NCI-H510A treated with DMSO at 0.1 percent for 48 hours (cell line): ENCODE data around the gene APOB.

Experiments used
- DNase-seq: peaks from one replicate; lab custom pipeline; 2025; lab: John Stamatoyannopoulos, UW

The APOB gene, protein sequence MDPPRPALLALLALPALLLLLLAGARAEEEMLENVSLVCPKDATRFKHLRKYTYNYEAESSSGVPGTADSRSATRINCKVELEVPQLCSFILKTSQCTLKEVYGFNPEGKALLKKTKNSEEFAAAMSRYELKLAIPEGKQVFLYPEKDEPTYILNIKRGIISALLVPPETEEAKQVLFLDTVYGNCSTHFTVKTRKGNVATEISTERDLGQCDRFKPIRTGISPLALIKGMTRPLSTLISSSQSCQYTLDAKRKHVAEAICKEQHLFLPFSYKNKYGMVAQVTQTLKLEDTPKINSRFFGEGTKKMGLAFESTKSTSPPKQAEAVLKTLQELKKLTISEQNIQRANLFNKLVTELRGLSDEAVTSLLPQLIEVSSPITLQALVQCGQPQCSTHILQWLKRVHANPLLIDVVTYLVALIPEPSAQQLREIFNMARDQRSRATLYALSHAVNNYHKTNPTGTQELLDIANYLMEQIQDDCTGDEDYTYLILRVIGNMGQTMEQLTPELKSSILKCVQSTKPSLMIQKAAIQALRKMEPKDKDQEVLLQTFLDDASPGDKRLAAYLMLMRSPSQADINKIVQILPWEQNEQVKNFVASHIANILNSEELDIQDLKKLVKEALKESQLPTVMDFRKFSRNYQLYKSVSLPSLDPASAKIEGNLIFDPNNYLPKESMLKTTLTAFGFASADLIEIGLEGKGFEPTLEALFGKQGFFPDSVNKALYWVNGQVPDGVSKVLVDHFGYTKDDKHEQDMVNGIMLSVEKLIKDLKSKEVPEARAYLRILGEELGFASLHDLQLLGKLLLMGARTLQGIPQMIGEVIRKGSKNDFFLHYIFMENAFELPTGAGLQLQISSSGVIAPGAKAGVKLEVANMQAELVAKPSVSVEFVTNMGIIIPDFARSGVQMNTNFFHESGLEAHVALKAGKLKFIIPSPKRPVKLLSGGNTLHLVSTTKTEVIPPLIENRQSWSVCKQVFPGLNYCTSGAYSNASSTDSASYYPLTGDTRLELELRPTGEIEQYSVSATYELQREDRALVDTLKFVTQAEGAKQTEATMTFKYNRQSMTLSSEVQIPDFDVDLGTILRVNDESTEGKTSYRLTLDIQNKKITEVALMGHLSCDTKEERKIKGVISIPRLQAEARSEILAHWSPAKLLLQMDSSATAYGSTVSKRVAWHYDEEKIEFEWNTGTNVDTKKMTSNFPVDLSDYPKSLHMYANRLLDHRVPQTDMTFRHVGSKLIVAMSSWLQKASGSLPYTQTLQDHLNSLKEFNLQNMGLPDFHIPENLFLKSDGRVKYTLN (N-terminal part only)

DNA sequence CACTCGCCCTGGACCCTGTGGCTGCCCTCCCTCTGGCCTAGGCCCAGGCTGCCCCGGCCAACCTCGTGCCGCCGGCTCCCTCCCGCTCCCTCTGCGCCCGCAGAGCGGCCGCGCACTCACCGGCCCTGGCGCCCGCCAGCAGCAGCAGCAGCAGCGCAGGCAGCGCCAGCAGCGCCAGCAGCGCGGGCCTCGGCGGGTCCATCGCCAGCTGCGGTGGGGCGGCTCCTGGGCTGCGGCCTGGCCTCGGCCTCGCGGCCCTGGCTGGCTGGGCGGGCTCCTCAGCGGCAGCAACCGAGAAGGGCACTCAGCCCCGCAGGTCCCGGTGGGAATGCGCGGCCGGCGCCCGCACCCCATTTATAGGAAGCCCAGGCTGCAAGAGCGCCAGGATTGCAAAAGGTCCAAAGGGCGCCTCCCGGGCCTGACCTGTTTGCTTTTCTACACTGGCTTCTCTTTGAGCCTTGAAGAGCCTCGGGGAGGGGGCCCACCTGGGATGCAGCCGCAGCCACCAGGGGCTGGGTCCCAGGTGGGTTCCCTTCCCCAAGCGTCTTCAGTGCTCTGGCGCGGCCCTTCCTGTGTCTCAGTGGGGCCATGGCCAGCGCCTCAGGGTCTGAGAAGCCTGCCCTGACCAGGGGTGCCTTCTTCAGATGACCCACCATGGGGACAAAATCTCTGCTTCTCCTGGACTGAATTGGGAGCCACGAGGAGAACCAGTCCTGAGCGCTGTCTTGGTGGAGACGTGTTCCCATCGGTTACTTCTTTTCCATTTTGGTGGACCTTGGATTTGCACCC, at the start of gene APOB:
APOB (minus strand) TSS at position 330 of the 789 bp plus-strand sequence; CDS start at position 202, 128 bp downstream.
- no peak for DNase-seq

DNA sequence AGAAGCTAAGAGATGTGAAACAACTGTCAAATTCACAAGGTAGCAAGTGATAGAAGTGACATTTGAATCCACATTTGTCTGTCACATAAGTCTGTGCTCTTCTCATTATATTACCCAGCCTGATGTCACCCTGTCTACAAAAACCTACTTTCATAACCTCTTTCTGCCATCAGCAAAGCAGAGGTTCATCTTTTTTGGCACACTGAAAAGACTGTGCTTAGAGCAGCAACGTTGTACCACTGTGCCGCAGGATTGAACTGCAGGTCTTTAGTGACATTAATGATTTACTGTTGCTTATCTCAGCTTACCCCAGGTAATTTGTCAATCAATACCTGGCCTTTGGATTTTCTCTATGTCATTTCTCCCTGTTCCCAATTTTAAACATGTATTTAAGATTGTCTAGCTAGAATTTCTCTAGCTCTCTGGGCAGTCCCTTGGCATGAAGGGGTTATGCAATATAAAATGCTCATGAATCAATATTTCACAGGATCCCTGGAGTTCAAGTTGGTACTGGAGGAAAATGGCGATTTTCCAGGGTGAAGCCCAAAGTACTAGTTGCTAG, 48.5 kb upstream of the APOB start:
- DNase-seq, result no peak

DNA sequence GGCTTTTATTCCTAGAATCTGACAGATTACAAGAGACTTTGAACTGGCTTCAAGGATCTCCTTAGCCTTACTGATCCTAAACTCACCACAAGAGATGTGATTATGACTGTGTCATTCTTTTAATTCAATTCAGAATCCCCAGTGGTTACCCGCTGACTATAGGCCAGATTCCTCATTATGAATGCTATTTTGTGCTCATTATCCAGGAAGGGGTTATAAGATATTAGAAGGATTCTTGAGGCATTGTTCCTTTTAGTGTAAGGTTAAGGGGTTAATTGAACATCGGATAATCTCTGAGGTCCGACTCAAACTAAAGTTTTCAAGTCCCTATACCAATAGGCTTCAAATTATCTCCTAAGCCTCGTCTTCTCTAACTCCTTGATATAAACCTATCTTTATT, 40.5 kb upstream of the APOB start:
- DNase-seq, result no peak

DNA sequence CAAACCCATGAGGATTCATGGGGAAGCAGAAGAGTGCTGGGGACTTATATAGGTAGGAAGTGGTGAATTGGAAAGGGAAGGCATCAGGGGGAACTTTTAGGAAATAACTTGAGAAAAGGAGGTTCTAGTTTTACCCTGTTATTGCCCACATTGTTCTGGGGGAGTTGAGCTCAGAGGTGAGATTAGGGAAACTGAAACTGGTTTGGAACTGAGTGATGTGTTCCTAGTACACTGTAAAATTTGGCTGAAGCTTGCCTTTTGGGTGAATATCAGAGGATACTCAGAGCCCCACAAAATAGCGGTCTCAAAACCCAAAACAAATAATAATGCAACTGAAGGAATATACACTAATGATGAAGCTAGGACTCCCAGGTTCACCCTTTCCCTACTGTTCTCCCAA, 39.6 kb upstream of the APOB start:
- no peak for DNase-seq

DNA sequence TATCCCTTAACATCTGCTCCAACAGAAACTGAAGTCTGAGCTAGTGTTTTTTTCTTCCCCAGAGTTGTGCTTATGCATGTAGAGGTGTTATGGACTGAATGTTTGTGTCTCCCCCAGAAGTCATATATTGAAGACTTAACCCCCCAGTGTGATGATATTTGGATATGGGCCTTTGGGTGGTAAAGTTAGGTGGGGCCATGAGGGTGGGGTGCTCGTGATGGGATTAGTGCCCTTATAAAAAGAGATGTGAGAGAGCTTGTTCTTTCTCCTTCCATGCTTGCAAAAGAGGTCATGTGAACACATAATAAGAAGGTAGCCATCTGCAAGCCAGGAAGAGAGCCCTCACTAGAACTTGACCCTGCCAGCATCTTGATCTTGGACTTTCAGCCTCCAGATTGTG, 34.4 kb upstream of the APOB start:
- no peak for DNase-seq

DNA sequence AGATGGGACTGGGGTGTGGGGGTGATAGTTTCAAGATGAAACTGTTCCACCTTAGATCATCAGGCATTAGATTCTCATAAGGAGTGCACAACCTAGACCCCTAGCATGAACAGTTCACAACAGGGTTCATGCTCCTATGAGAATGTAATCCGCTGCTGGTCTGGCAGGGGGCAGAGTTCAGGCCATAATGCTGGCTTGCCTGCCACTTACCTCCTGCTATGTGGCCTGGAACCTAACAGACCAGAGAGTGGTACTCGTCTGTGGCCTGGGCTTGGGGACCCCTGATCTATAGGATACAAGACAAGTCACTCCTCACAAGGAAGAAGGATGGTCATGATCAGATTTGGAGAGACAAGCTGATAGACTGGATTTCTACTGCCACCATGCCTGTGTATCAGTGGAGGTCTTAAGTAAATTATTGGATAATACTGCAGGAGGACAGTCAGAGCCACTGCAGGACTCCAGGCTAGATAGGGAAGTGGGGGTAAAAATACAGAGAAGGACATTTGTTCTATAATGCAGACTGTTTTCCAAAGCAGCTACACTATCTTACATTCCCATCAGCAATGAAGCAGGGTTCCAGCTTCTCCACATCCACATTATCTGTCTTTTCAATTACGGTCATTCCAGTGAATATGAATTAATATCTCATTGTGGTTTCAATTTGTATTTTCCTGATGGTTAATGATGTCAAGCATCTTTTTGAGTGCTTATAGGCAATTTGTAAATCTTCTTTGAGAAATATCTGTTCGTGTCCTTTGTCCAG, 28.8 kb upstream of the APOB start:
- DNase-seq, result no peak

DNA sequence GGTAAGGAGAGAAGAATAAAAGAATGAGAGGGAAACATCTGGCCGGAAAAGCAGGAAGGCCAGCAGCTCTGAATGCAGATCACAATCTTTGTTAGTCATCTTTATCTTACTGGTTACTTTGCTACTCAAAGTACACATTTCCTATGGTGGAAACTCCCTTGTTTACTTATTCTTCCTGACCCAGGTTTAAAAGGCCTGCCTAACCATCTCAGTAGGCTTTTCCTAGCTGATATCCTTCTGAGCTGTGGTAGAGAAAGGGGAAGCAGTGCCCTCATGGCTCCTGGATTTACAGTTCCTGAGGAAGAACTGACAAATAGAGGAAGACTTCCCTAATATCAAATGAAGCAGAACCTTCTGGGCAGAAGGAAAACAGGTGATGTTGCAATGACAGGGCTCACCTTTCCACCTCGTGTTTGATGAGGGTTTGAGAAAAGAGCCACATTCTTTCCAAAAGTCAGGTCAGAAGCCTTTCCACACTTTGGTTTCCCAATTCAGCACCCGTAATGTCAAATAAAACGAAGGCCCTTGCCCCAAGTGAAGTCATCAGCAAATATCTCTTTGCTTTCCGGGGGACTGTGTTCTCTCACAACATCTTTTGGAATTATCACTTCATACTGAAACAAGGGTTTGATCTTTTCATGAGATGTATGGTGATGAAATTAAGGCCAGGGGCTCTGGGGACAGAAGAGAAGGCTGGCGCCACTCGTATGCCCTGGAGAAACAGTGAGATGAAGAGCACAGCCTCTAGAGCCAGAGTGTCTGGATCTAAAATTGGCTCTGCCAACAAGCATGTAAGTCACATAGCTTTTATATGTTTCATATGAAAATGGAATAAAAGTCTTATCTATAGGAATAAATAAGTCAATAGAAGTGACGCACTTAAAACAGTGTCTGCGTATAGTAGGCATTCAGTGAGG, 26.7 kb upstream of the APOB start:
- DNase-seq, result no peak

DNA sequence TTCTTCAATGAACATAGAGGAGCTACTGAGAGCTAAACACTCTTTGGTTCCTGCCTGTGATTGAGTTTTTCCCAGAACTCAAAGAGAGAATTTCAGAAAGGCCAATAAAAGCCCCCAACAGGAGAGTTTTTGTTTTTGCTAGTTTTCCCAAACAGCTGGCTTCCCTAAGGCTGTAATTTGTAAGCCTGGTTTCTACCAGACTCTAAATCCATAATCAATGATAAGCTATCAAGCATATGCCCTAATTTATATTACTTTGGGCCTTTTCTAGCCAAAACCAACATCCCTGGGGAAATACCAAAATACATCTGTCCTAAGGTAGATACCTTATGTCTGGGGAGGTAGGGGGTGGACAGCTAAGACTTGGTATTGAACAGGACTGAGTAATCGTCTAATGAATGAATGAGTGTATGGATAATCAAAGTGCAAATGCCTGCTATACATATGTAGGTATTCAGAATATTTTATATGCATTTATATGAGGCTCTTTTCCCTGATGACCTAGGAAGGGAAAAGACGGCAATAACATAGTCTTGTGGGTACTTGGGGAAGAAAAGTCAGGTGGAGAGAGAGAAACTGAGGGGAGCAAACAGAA, 26.0 kb upstream of the APOB start:
- no peak for DNase-seq

DNA sequence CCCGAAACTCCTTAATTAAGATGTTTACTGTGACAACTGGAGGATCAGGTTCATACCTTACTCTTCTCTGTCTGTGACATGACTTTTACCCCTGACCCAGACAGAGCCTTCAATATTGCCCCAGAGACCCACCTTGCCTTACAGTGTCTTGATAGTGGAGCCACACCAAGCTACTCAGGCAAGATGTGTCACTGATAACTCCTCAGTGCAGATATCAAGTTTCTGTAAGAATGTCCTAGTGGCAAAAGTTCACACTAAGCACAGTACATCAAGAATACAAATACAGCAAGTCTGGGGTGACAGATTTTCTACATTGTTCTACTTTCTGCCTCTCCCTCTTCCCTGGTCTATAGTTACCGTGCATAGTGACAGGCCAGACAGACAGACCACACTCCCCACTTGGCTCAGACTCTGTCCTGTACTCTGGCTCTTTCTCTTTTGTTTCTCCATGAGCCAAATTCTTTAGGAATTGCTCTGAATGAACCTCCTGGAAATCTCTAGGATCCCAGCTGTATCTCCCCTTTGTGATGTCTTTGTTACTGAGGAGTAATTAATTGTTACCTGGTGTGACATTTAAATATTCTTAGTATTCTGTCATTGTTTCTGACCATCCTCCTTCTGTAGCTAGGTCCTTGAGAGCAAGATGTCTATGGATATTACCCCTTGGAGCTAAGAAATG, 24.1 kb upstream of the APOB start:
- no peak for DNase-seq

DNA sequence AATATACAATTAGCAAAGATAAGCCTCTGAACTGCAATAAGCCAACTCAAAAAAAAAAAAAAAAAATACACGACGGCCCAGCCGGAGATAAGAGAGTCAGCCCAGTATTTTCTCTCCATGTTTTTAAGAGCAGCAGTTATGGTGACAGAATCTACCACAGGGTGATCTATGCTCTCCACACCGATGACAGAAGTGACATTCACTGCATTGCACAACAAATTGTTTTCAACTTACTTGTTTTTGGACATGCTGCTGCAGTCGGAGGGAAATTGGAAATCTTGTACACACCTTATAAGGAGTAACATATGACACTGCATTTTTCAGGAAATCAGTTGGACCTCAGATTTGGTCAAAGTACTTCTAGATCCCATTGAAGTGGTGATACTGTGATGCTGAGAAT, 23.3 kb upstream of the APOB start:
- DNase-seq, result no peak

DNA sequence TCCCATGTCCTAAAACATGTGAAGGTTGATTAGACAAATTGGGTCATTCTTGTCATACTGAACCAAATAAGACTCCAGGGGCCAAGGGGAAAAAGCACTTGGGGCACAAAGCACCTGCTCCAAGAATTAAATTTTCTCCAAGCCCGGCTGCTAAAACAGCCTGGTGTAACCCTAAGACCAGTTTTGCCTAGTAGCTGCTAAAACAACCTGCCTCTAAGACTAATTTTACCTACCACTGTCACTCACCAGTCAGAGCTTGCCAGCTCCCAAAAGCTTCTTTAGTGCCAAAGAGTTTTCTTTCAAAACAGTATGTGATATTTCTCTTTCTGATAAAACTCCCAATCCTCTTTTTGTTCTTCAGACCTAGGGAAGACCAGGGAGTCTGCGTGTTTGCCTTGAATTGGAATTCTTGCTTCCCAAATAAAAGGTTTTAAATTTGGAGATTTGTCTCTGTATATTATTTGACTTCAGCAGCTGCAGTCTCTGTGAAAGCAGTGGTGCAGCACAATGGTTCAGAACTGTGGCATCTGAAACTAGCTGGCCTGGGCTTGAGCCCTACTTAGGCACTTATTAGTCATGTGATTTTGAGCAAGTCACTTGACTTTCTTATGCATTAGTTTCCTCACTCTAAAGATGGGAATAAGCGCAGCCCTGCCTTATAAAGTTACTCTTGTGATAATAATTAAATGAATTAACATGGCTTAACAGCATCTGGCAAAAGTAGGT, 16.2 kb upstream of the APOB start:
- no peak for DNase-seq

DNA sequence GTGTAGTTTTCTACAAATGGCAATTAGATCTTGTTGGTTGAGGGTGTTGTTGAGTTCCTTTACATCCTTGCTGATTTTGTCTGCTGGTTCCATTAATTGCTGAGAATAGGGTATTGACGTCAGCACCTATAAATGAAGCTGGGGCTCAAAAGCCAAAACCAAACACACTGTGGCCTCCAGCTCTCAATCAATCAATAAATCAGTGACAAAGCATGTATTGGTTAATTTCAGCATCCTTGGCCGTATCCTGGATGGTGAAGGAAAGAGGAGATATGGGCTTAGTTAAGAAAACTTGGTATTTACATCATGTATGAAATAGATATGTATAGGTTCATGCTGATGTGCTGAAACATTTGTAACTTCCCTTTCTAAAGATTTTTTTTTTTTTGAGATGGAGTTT, 13.2 kb upstream of the APOB start:
- no peak for DNase-seq

DNA sequence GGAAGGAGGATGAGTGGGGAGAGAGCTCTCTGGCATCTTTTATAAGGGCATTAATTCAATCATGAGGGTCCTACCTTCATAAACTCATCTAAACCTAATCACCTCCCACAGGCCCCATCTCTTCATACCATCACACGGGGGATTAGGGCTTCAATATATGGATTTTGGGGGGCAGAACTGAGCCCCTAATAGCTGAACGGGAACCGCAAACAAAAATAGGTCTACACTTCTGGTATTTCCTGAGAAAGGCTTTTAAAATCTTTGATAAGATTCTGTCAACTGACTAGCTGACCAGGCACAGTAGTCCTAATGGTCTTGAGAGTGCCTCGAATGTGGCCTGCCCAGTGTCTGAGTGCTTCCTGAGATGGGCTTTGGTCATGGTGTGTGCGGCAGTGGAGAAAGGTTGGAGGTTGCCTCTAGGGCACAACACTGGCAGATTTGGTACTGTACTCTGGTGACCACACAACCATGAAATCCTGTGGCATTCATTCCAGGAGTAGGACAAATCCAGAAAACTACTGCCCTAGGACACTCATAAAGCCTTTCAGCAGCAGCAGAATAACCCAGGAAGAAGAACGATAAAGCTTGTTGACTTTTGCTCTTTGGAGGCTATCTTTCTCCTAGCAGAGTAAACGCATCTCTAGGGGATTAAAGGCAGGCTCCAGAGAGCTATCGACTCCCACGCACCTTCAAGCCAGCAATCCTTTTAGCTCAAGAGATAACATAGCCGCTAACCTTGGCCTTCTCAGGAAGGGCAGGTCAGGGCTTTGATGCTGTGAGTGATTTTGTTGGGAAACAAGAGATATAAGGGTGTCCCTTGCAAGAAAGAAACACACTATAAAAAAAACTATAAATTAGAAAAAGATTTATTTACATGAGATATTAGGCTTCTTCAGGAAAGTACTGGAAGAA, 12.3 kb upstream of the APOB start:
- DNase-seq, result no peak

DNA sequence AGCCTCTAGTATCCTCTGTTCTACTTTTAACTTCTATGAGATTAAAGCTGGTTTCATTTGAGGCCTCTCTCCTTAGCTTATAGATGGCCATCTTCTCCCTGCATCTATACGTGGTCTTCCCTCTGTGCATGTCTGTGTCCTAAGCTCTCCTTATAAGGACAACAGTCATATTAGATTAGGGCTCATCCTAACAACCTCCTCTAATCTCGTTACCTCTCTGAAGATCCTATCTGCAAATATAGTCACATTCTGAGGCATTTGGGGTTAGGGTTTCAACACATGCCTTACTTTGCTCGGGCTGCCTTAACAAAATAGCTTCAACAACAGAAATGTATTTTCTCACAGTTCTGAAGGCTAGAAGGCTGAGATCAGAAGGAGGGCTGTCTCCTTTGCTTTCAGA, 11.6 kb upstream of the APOB start:
- DNase-seq, result no peak

DNA sequence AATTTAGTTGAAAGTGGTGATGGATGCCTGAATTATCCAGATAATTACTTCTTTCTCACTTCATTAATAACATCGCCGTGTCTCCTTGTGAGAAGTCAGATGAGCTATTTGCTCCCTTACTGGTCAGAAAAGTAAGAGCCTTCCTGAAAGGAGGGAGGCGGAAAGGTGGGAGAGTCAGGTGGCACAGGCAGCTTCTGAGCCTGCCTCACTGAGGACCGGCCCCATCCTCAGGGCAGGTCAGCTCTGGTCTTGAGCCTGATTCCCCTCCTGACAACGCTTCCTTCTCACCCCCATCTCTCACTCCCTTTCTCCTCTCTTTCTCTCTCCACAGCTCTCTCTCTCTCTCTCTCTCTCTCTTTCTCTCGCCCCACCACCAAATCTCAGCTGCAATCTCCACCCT, 10.1 kb upstream of the APOB start:
- no peak for DNase-seq

DNA sequence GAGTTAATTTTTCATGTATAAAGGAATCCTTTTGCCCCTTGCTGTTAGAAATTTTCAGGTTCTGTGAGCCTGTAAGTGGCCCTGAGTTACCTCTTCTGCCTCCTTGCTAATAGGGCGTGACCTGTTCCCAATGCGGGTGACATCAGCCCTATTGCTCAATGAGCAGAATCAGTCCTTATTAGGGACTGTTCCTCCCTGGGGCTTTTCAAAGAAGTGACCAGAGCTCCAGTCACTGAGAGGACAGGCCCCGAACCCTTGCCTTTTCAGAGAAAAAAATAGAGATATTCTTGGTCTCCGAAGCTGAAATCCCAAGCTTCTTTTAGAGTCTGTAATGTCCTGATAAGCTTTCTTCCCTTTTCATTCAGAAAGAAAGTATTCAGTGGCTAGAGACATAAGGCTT, 8.2 kb upstream of the APOB start:
- no peak for DNase-seq

DNA sequence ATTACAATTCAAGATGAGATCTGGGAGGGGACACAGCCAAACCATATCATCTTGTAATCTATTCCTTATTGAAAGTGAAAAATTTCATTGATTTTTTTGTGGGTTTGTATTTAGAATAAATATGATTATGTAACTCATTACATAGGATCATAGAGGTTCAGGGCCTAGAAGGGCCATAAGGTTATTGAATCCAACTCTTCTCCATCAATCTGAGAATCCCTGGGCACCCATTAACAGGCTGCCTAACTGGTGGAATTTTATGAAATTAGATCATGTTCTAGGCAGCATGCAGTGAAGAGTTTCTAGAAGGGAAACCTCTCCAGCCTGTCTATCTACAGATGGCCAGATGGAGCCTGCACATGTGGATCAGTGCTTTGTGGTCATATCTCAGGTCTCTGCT, 6.3 kb upstream of the APOB start:
- DNase-seq, result no peak
